Left lung (tissue), 10 donors: ENCODE measurements around the gene UBE2M. TPM values are rescaled to one million over a fixed set of nuclear protein-coding genes. Genes with fewer than 3 reads are reported as not detected.
A peak's percentile ranks its signal among the peaks of the same experiment; 100 is the strongest.

Source experiments
- ATAC-seq: fragments of 200-7000 bp; cut with Tn5 transposase; one replicate; pipeline ENCODE4 v1.9.1; 2020; ENCODE audit warnings: moderate library complexity
- DNase-seq, 4 donors: peaks; one replicate each; pipeline ENCODE4 v3.0.0-alpha.2; 2013 to 2020
- H3K27ac ChIP-seq, 2 donors: fragments of 200-600 bp; sonication (generic) in 1 of 2; one replicate each; pipeline versions ENCODE4 v1.5.0 to v1.8.0; 2020 to 2021
- H3K27me3 ChIP-seq, 2 donors: fragments of 200-600 bp; sonication (generic) in 1 of 2; one replicate each; pipeline versions ENCODE4 v1.5.0 to v1.8.0; 2020 to 2021
- H3K36me3 ChIP-seq, 2 donors: fragments of 200-600 bp; sonication (generic) in 1 of 2; one replicate each; pipeline versions ENCODE4 v1.5.0 to v1.8.0; 2020 to 2021
- H3K4me1 ChIP-seq, 2 donors: fragments of 200-600 bp; one replicate each; pipeline ENCODE4 v1.8.0; 2021
- H3K4me3 ChIP-seq, 2 donors: fragments of 200-600 bp; sonication (generic) in 1 of 2; one replicate each; pipeline versions ENCODE4 v1.5.0 to v1.8.0; 2020 to 2021; ENCODE audit warnings: mild to moderate bottlenecking in 1 of 2
- H3K9me3 ChIP-seq, 2 donors: fragments of 200-600 bp; sonication (generic) in 1 of 2; one replicate each; pipeline versions ENCODE4 v1.5.0 to v1.8.0; 2020 to 2021
- CTCF ChIP-seq, 2 donors: fragments of 200-600 bp; sonication (generic) in 1 of 2; IDR thresholded peaks; one replicate each; pipeline versions ENCODE4 v1.5.0 to v1.8.0; 2021; ENCODE audit warnings: antibody characterized with exemption in 2 of 2
- intact Hi-C, 2 donors: fragments of 100-400 bp; cut with DNase I; formaldehyde crosslinking; loops; one replicate each; pipeline versions ENCODE4 v1.11.2 to v1.14.2; 2022
- polyA plus RNA-seq, 6 donors: library from polyadenylated mRNA; unstranded; fragments of 120-200 nt; gene quantifications; one replicate each; pipeline ENCODE4 v1.2.1, GENCODE V29; 2013; ENCODE audit not compliant: insufficient read length in 6 of 6
- total RNA-seq, 2 donors: library from RNA; stranded (reverse); fragmentation: NEBNext Ultra II Directional; extraction: Animal tissue kit (Norgen Biotek cat#: 25700); gene quantifications; one replicate each; pipeline ENCODE4 v1.2.1, GENCODE V29; 2021
- donor health status: DM: no; HTN: yes; CAD: no.
- donor health status: DM: no; HTN: no; CAD: no.

The UBE2M gene
- total and polyA plus RNA-seq, 8 donors, result 54.9 to 85.9 (median 74.0) TPM

GRCh38 chr19:58516964-58517833 is 41.2 kb downstream of the UBE2M start:
- peaks cover 0 to 25% of the 10 kb centered on the region in 2 donors for H3K36me3 ChIP-seq
- H3K4me1 ChIP-seq, result peaks cover 9 to 55% of the 10 kb centered on the region in 2 donors
- no peaks in the 10 kb centered on the region for H3K9me3 ChIP-seq
- ATAC-seq (no peak), DNase-seq (peak in 1 of 4 donors; percentile 80)
- H3K27ac ChIP-seq, result no peak overlapping the region
- intact Hi-C loops, result no loop called here
- no peak overlapping the region for H3K4me3 ChIP-seq
- no peaks in the 10 kb centered on the region for H3K27me3 ChIP-seq
- TF ChIP-seq CTCF (IDR thresholded peaks at IDR 0.05), result no peak

GRCh38 chr19:58516246-58516836 is 42.1 kb downstream of the UBE2M start:
- no peaks in the 10 kb centered on the region for H3K27me3 ChIP-seq
- intact Hi-C loops, result no loop called here
- no peak overlapping the region for H3K4me3 ChIP-seq
- H3K27ac ChIP-seq, result no peak overlapping the region
- no peaks in the 10 kb centered on the region for H3K9me3 ChIP-seq
- peaks cover 7 to 55% of the 10 kb centered on the region in 2 donors for H3K4me1 ChIP-seq
- H3K36me3 ChIP-seq, result peaks cover 0 to 25% of the 10 kb centered on the region in 2 donors
- TF ChIP-seq CTCF (IDR thresholded peaks at IDR 0.05), result no peak
- peak in 1 of 4 donors; percentile 73 for DNase-seq
- ATAC-seq, result no peak

- no peak for TF ChIP-seq CTCF (IDR thresholded peaks at IDR 0.05)
- H3K27ac ChIP-seq, result no peak overlapping the region
- no peak overlapping the region for H3K4me3 ChIP-seq
- peaks cover 0 to 25% of the 10 kb centered on the region in 2 donors for H3K36me3 ChIP-seq
- intact Hi-C loops, result no loop called here
- H3K9me3 ChIP-seq, result no peaks in the 10 kb centered on the region
- no peak for DNase-seq
- H3K27me3 ChIP-seq, result no peaks in the 10 kb centered on the region
- peaks cover 7 to 50% of the 10 kb centered on the region in 2 donors for H3K4me1 ChIP-seq
- ATAC-seq, result no peak
These were observed 43.2 kb downstream of the UBE2M start for GRCh38 chr19:58515259-58515658.

- Histone ChIP-seq H3K4me3 (peak overlapping the region; percentile 35 to 37), H3K36me3 (peaks cover 0 to 25% of the 10 kb centered on the region in 2 donors), H3K27me3 (no peaks in the 10 kb centered on the region), H3K4me1 (peaks cover 7 to 48% of the 10 kb centered on the region in 2 donors), H3K27ac (peak overlapping the region; percentile 19 to 74), H3K9me3 (no peaks in the 10 kb centered on the region)
- ATAC-seq (no peak), DNase-seq (no peak)
- TF ChIP-seq CTCF (IDR thresholded peaks at IDR 0.05), result no peak
- intact Hi-C loops, result no loop called here
These were observed 43.8 kb downstream of the UBE2M start for GRCh38 chr19:58514564-58515022.
